ENCODE measurements around the gene DOCK8. TPM values are rescaled to one million over a fixed set of nuclear protein-coding genes. Genes with fewer than 3 reads are reported as not detected.

The DOCK8 gene
- total and polyA plus RNA-seq, 2 of the 13 experiments (the other 11 are each of a cell fraction or from before 2014, with no cell fraction given): 0.28 to 0.38 TPM

GRCh38 chr9:378263-378662, 163.6 kb downstream of the DOCK8 start:
- ATAC-seq (no peak), FAIRE-seq (no peak), DNase-seq (ENCODE audit: low spot score) (no peak)
- no peak overlapping the region for H2AFZ ChIP-seq (ENCODE audit: low read length)
- TF ChIP-seq ZNF589 (CRISPR knock-in tag; conservative IDR thresholded peaks at IDR 0.05) (no peak), NFYC (CRISPR knock-in tag; IDR thresholded peaks at IDR 0.05) (no peak), ZNF441 (CRISPR knock-in tag; IDR thresholded peaks at IDR 0.05; ENCODE audit: borderline replicate concordance) (no peak), SMC3 (IDR thresholded peaks at IDR 0.05; ENCODE audit: low read length) (no peak), NRL (CRISPR knock-in tag; IDR thresholded peaks at IDR 0.05; ENCODE audit: borderline replicate concordance) (no peak), ZFP36L1 (CRISPR knock-in tag; IDR thresholded peaks at IDR 0.05) (no peak)
- TF ChIP-seq, protein P1, sequence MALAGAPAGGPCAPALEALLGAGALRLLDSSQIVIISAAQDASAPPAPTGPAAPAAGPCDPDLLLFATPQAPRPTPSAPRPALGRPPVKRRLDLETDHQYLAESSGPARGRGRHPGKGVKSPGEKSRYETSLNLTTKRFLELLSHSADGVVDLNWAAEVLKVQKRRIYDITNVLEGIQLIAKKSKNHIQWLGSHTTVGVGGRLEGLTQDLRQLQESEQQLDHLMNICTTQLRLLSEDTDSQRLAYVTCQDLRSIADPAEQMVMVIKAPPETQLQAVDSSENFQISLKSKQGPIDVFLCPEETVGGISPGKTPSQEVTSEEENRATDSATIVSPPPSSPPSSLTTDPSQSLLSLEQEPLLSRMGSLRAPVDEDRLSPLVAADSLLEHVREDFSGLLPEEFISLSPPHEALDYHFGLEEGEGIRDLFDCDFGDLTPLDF (CRISPR knock-in tag; IDR thresholded peaks at IDR 0.05): no peak
- TF ChIP-seq, protein P2, sequence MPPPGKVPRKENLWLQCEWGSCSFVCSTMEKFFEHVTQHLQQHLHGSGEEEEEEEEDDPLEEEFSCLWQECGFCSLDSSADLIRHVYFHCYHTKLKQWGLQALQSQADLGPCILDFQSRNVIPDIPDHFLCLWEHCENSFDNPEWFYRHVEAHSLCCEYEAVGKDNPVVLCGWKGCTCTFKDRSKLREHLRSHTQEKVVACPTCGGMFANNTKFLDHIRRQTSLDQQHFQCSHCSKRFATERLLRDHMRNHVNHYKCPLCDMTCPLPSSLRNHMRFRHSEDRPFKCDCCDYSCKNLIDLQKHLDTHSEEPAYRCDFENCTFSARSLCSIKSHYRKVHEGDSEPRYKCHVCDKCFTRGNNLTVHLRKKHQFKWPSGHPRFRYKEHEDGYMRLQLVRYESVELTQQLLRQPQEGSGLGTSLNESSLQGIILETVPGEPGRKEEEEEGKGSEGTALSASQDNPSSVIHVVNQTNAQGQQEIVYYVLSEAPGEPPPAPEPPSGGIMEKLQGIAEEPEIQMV (CRISPR knock-in tag; IDR thresholded peaks at IDR 0.05; ENCODE audit: low read depth): no peak
- H3K27ac ChIP-seq (ENCODE audit: extremely low read length, insufficient read depth, low read length): no peak overlapping the region
- no peaks in the 10 kb centered on the region for H3K9me3 ChIP-seq (ENCODE audit: low read length)
- POLR2A ChIA-PET: no interaction called here
- CTCF ChIA-PET (ENCODE audit: low intra/inter-chr PET ratio, low total read pairs): no interaction called here
- no peaks in the 10 kb centered on the region for H3K79me2 ChIP-seq (ENCODE audit: insufficient read depth, low read length)
- H3K9ac ChIP-seq (ENCODE audit: insufficient read depth, low read depth, low read length): no peak overlapping the region
- no peaks in the 10 kb centered on the region for H3K4me1 ChIP-seq (ENCODE audit: insufficient read depth, low read length)
- no peak overlapping the region for H3K4me3 ChIP-seq (replicated peaks in 1 of 3; ENCODE audit: insufficient read depth in 1 of 3, low read depth in 2 of 3, low read length in 3 of 3)
- 33% methylated on average over 6 of the region's 6 CpGs for WGBS (ENCODE audit: low lambda C conversion rate)
- no peaks in the 10 kb centered on the region for H4K20me1 ChIP-seq (ENCODE audit: insufficient read depth, low read length)
- in situ Hi-C loops (cut with HindIII; ENCODE audit: extremely low pct_ligation_motif_present, low pct_unique_long_range_greater_than_20kb) (no loop called here), intact Hi-C loops (cut with micrococcal nuclease; ENCODE audit: unreplicated experiment) (no loop called here)
- H3K27me3 ChIP-seq (ENCODE audit: control insufficient read depth in 1 of 2, insufficient read depth in 2 of 2, low read length in 2 of 2): no peaks in the 10 kb centered on the region
- H3K36me3 ChIP-seq (replicated peaks in 1 of 2; ENCODE audit: control insufficient read depth in 1 of 2, insufficient read depth in 2 of 2, low read length in 2 of 2): no peaks in the 10 kb centered on the region
- no TSS peak for BruUV-seq (replicated peaks)
- H3K4me2 ChIP-seq (ENCODE audit: low read depth, low read length): no peak overlapping the region
